IPS-15b (cell line): ENCODE measurements around the gene ALOX5AP.

ENCODE experiments used
- H3K27me3 ChIP-seq: one replicate; pipeline ENCODE4 v1.6.1; 2013; ENCODE audit warnings: low read length; ENCODE audit not compliant: control insufficient read depth, insufficient read depth
- H3K36me3 ChIP-seq: one replicate; pipeline ENCODE4 v1.6.1; 2013; ENCODE audit warnings: low read length; ENCODE audit not compliant: control insufficient read depth, insufficient read depth
- H3K4me1 ChIP-seq: one replicate; pipeline ENCODE4 v1.6.1; 2013; ENCODE audit warnings: mild to moderate bottlenecking, low read length; ENCODE audit not compliant: control insufficient read depth, insufficient read depth
- H3K4me3 ChIP-seq: one replicate; pipeline ENCODE4 v1.5.1; 2013; ENCODE audit warnings: low read depth, low read length
- H3K9ac ChIP-seq: one replicate; pipeline ENCODE4 v1.6.1; 2013; ENCODE audit warnings: low read depth, mild to moderate bottlenecking, low read length
- H3K9me3 ChIP-seq: one replicate; pipeline ENCODE4 v1.6.1; 2013; ENCODE audit warnings: mild to moderate bottlenecking, low read length; ENCODE audit not compliant: control insufficient read depth, insufficient read depth

The ALOX5AP gene

DNA sequence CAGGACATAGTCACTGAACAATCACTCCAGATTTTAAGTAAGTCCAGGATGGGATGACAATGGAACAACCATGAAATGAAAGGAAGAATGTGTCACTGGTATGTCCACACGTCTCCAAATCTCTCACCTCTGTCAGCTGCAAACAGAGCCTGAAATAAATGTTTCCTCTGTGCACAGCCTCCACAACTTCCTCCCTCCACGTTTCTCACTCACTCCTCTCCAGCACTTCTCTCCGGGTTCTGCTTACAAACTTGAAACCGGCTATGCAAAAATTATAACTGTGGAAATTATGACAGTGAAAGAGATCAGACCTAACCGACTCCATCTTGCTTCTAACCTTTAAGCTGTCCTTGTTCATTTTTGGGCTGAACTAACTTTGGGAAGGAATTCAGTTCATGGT is 35.0 kb upstream of the ALOX5AP start:
- H3K36me3 ChIP-seq = no peaks in the 10 kb centered on the region
- no peaks in the 10 kb centered on the region for H3K4me1 ChIP-seq
- H3K27me3 ChIP-seq = no peaks in the 10 kb centered on the region
- H3K4me3 ChIP-seq = no peak overlapping the region
- H3K9me3 ChIP-seq = no peaks in the 10 kb centered on the region
- no peak overlapping the region for H3K9ac ChIP-seq

DNA sequence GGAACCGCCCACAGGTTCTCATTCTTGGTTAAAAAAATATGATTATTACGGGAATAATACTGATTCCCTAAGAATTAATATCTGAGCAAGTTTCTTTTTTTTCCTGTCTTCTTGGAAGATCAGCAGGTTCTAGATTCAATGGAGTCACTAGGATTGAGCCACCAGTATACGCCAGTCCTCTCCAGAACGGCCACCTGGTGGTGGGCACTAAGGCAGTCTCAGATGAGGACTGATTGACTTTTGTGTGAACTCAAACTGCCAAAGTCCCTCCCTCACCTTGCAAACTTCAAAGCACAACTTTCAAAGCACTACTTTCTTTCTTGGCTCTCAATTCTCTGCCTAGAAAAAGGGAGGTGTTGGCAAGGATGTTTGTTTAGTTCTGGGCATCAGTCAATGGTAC is 33.3 kb upstream of the ALOX5AP start:
- Histone ChIP-seq H3K36me3 (no peaks in the 10 kb centered on the region), H3K9me3 (no peaks in the 10 kb centered on the region), H3K4me1 (no peaks in the 10 kb centered on the region), H3K4me3 (no peak overlapping the region), H3K27me3 (no peaks in the 10 kb centered on the region), H3K9ac (no peak overlapping the region)

GRCh38 chr13:30704596-30704995 is 30.7 kb upstream of the ALOX5AP start:
- Histone ChIP-seq H3K9me3 (no peaks in the 10 kb centered on the region), H3K4me1 (no peaks in the 10 kb centered on the region), H3K9ac (no peak overlapping the region), H3K4me3 (no peak overlapping the region), H3K27me3 (no peaks in the 10 kb centered on the region), H3K36me3 (no peaks in the 10 kb centered on the region)

DNA sequence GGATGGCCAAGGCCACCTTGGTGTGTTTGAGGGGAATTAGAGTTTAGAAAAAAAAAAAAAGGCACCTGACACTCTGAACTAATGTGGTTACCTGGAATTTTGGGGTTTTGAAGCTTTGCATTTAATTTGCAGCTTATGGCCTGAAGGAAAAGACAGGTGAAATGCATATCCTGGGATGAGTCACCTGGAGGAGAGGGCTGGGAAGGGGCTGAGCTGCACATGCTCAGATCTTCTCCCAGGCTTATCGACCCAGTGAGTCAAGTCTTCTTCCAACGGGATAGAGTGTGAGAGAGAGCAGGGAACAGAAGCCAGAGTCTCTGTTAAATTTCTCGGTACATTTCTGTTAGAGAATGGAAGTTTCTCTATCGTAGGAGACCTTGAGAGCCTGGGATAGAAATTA is 29.7 kb upstream of the ALOX5AP start:
- no peaks in the 10 kb centered on the region for H3K36me3 ChIP-seq
- no peaks in the 10 kb centered on the region for H3K27me3 ChIP-seq
- H3K9ac ChIP-seq = no peak overlapping the region
- no peaks in the 10 kb centered on the region for H3K4me1 ChIP-seq
- H3K4me3 ChIP-seq = no peak overlapping the region
- H3K9me3 ChIP-seq = no peaks in the 10 kb centered on the region

DNA sequence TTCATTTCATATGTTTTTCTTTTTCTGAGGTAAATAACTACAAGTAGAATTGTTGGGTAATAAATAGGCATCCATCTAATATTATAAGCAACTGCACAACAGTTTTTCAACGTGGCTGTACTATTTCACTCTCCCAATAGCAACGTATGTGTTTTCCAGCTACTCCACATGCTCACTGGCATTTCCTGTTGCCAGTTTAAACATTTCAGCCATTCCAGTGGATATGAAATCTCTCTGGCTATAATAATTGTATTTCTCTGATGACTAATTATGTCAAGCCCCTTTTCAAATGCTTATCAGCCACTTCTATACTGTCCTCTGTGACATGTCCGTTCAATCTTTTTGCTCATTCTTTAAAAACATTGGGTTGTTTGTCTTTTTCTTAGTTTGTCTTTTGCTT is 26.8 kb upstream of the ALOX5AP start:
- no peaks in the 10 kb centered on the region for H3K9me3 ChIP-seq
- H3K4me1 ChIP-seq = no peaks in the 10 kb centered on the region
- no peaks in the 10 kb centered on the region for H3K36me3 ChIP-seq
- no peak overlapping the region for H3K4me3 ChIP-seq
- H3K27me3 ChIP-seq = no peaks in the 10 kb centered on the region
- H3K9ac ChIP-seq = no peak overlapping the region

DNA sequence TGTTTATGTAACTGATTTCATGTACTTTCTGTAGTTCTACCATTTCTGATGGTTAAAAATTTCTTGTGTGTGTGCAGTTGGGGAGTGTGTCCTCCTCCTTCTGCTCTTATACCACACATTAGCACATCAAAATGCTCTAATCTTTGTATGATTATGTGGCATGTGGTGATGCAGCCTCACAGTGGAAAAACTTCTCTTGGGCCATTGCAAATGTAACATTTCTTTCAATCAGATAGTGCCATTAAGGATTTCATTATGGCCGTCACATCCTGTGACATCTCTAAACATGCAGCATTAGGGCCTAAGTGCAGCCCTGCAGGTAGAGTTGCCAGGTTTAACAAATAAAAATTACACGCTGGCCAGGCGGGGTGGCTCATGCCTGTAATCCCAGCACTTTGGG is 24.9 kb upstream of the ALOX5AP start:
- no peak overlapping the region for H3K9ac ChIP-seq
- no peaks in the 10 kb centered on the region for H3K36me3 ChIP-seq
- no peaks in the 10 kb centered on the region for H3K9me3 ChIP-seq
- no peak overlapping the region for H3K4me3 ChIP-seq
- H3K27me3 ChIP-seq = no peaks in the 10 kb centered on the region
- H3K4me1 ChIP-seq = no peaks in the 10 kb centered on the region

DNA sequence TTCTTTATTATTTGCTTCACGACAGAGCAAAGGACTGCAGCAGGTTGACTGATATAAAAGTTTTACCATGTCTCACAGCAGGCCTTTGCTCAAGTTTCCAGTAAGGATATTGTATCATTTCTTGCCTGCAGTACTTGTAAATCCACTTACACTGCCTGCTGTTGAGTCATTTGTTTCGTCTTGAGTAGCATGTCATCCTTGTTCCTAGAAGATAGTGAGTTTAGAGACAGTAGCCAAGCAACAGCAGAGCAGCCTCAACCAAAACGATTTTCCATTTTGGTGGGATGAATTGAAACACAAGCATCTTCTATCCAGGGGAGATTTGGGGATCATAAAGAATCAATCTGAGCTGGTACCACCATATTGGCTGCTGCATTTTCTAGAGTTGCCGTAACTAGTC is 24.0 kb upstream of the ALOX5AP start:
- H3K27me3 ChIP-seq = no peaks in the 10 kb centered on the region
- H3K4me1 ChIP-seq = no peaks in the 10 kb centered on the region
- no peak overlapping the region for H3K4me3 ChIP-seq
- no peaks in the 10 kb centered on the region for H3K36me3 ChIP-seq
- H3K9ac ChIP-seq = no peak overlapping the region
- no peaks in the 10 kb centered on the region for H3K9me3 ChIP-seq

GRCh38 chr13:30711837-30712236 is 23.5 kb upstream of the ALOX5AP start:
- H3K4me3 ChIP-seq = no peak overlapping the region
- no peaks in the 10 kb centered on the region for H3K9me3 ChIP-seq
- no peaks in the 10 kb centered on the region for H3K27me3 ChIP-seq
- no peaks in the 10 kb centered on the region for H3K4me1 ChIP-seq
- H3K9ac ChIP-seq = no peak overlapping the region
- no peaks in the 10 kb centered on the region for H3K36me3 ChIP-seq

DNA sequence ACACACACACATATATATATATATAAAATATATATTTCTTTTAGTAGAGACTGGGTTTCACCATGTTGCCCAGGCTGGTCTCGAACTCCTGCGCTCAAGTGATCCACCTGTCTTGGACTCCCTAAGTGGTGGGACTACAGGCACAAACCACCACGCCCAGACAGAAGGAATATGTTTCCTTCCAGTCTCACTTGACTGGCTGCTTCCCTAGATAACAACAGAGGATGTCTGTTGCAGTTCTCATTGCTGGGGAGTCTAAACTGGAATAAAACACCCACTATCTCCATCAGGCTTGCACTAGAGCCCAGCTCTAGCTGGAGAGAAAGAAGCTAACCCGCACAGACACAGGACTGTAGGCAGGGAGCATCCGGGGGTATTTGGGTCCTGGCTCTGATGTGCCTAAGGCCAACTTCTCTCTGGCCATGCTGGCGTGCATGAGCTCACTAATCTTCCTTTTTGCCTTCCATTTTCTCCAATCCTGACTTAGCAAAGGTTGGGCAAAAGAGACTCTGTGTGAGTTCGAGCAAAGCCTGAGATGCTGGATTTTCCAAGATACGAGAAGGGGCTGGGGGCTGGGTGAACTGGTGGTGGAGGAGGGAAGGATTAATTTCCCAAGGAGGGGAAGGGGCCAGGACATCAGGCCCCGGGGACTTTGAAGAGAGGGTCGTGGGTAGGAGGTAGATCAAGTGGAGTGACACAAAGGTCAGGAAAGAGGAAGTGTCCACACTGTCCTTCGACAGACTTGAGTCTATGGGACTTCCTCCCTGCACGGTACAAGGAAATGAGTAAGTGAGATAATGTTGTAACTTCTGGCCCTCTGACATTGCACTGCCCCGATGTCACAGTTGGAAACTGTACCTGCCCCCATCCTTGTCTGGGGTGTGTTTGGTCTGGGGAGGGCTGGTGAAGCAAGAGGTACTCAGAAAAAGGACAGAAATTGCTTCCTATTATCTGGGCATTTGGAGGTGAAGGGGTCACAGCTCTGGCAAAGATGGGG is 22.5 kb upstream of the ALOX5AP start:
- Histone ChIP-seq H3K27me3 (no peaks in the 10 kb centered on the region), H3K36me3 (no peaks in the 10 kb centered on the region), H3K4me3 (no peak overlapping the region), H3K4me1 (no peaks in the 10 kb centered on the region), H3K9ac (no peak overlapping the region), H3K9me3 (no peaks in the 10 kb centered on the region)

DNA sequence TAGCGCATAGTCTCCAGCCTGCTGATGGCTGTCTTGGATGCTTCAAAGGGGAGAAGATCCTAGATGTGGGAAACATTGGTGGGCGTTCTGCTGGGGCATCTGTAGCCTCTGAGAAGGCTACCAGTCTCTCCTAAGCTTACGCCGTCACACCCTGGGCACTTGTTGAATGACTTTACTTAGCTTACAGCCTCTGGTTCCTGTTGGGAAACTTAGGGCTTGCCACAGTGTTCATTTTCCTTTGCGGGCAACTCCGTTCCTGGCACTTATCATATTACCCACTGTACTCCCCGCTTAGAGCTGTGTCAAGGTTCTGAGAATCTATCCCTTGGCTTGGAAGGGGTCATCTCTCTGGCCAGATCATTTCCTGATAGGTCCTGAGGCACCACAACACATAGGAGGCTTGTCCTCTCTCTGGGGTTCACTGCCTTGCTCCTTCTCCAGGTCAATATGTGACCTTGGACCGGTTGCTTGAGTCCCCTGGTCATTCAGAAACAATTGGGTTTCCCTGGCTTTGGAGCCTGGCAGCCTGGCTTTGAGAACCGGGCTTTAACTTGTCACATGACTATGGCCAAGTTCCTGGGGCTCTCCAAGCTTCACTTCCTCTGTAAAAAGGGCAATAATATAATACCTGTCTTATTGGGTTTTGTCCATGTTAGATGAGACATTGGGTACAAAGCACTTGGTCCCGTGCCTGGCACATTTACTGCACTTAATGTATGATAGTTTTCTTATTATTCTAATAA is 20.5 kb upstream of the ALOX5AP start:
- H3K27me3 ChIP-seq = no peaks in the 10 kb centered on the region
- H3K9me3 ChIP-seq = no peaks in the 10 kb centered on the region
- H3K4me3 ChIP-seq = no peak overlapping the region
- no peaks in the 10 kb centered on the region for H3K36me3 ChIP-seq
- H3K9ac ChIP-seq = no peak overlapping the region
- no peaks in the 10 kb centered on the region for H3K4me1 ChIP-seq

- no peak overlapping the region for H3K9ac ChIP-seq
- H3K4me1 ChIP-seq = no peaks in the 10 kb centered on the region
- H3K4me3 ChIP-seq = no peak overlapping the region
- H3K36me3 ChIP-seq = no peaks in the 10 kb centered on the region
- no peaks in the 10 kb centered on the region for H3K27me3 ChIP-seq
- no peaks in the 10 kb centered on the region for H3K9me3 ChIP-seq
Measured at GRCh38 chr13:30715372-30715756, 20.0 kb upstream of the ALOX5AP start.

DNA sequence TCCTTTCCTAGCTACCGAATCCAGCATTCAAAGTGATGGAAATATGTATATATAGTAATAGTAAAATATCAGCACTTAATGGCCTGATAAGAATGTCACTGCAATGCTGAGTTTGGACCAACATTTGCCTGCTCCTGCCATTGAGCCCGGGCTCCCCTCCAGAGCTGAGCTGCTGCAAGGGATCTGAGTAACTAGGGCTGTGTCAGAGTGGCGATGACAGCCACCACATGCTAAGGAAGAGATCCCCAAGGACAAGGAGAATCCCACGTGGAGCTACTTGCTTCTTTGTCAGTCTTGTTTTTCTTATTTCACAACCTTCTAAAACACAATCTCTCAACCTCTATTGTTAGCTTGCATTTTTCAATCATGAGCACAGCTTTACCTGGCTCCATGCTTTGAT is 19.5 kb upstream of the ALOX5AP start:
- Histone ChIP-seq H3K4me1 (no peaks in the 10 kb centered on the region), H3K4me3 (no peak overlapping the region), H3K36me3 (no peaks in the 10 kb centered on the region), H3K9me3 (no peaks in the 10 kb centered on the region), H3K27me3 (no peaks in the 10 kb centered on the region), H3K9ac (no peak overlapping the region)
